ENCODE results near the gene AIG1.

DNA sequence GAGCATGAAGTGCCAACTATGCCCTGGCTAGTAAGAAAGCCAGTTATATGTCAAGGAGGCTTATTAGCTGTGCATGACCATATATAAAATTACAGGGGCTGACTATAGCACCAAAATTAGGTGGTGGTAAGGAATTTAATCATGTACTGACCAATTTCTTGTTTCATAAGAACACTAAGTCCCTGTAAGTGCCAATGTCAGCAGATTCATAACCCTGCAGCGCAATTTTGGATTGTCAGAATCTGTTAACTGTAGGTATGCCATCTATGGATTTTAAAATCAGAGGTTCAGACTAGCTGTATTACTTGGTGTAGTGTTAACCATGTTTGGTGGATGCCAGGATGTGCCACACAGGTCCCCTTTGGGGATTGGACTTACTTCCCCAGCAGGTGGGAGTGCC lies 207.8 kb downstream of the AIG1 start:
- TF ChIP-seq, protein P1, sequence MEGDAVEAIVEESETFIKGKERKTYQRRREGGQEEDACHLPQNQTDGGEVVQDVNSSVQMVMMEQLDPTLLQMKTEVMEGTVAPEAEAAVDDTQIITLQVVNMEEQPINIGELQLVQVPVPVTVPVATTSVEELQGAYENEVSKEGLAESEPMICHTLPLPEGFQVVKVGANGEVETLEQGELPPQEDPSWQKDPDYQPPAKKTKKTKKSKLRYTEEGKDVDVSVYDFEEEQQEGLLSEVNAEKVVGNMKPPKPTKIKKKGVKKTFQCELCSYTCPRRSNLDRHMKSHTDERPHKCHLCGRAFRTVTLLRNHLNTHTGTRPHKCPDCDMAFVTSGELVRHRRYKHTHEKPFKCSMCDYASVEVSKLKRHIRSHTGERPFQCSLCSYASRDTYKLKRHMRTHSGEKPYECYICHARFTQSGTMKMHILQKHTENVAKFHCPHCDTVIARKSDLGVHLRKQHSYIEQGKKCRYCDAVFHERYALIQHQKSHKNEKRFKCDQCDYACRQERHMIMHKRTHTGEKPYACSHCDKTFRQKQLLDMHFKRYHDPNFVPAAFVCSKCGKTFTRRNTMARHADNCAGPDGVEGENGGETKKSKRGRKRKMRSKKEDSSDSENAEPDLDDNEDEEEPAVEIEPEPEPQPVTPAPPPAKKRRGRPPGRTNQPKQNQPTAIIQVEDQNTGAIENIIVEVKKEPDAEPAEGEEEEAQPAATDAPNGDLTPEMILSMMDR (IDR thresholded peaks at IDR 0.05) = no peak
- no peak for TF ChIP-seq EZH2phosphoT487 (IDR thresholded peaks at IDR 0.05; ENCODE audit: borderline replicate concordance, low read depth)
- TF ChIP-seq, protein P2, sequence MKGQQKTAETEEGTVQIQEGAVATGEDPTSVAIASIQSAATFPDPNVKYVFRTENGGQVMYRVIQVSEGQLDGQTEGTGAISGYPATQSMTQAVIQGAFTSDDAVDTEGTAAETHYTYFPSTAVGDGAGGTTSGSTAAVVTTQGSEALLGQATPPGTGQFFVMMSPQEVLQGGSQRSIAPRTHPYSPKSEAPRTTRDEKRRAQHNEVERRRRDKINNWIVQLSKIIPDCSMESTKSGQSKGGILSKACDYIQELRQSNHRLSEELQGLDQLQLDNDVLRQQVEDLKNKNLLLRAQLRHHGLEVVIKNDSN (IDR thresholded peaks at IDR 0.05; ENCODE audit: borderline replicate concordance, low read depth) = no peak
